Bone marrow (tissue), 2 donors: Measurements from ENCODE around the gene VARS2.
"Not testable (repeated sequence)": the region's sequence is repeated elsewhere in the genome, so short reads cannot be mapped to it uniquely, and the experiment has no call there.

Experiments
- DNase-seq, 2 donors: peaks; one replicate each; lab custom pipeline; 2025; lab: John Stamatoyannopoulos, UW

The VARS2 gene

GRCh38 chr6:30914076-30914853 lies at the start of gene VARS2:
TSS of gene VARS2 (plus strand) at chr6:30914238. CDS start at chr6:30914837, 599 bp downstream.
- DNase-seq, result peak; percentile 64 to 78

- no peak for DNase-seq
These were observed 49.7 kb upstream of the VARS2 start for GRCh38 chr6:30864325-30864724.

- not testable (repeated sequence) for DNase-seq
These were observed 44.7 kb upstream of the VARS2 start for GRCh38 chr6:30869241-30869749.

- DNase-seq, result no peak
These were observed 43.5 kb upstream of the VARS2 start for GRCh38 chr6:30870546-30870945.

- no peak for DNase-seq
These were observed 42.4 kb upstream of the VARS2 start for GRCh38 chr6:30871592-30872183.

- DNase-seq, result no peak
These were observed 40.8 kb upstream of the VARS2 start for GRCh38 chr6:30873137-30873640.

- not testable (repeated sequence) for DNase-seq
These were observed 40.2 kb upstream of the VARS2 start for GRCh38 chr6:30873795-30874194.

GRCh38 chr6:30875244-30876038 lies 38.6 kb upstream of the VARS2 start:
- DNase-seq, result no peak

- DNase-seq, result peak in 1 of 2 donors; percentile 53
These were observed 37.9 kb upstream of the VARS2 start for GRCh38 chr6:30876039-30876730.

- DNase-seq, result peak; percentile 40 to 70
These were observed 36.4 kb upstream of the VARS2 start for GRCh38 chr6:30877419-30878262.

- no peak for DNase-seq
These were observed 34.2 kb upstream of the VARS2 start for GRCh38 chr6:30879684-30880427.

- DNase-seq, result no peak
These were observed 33.3 kb upstream of the VARS2 start for GRCh38 chr6:30880698-30881252.

GRCh38 chr6:30881392-30882203 lies 32.4 kb upstream of the VARS2 start:
- no peak for DNase-seq

- no peak for DNase-seq
These were observed 31.8 kb upstream of the VARS2 start for GRCh38 chr6:30882204-30882758.

- DNase-seq, result no peak
These were observed 31.0 kb upstream of the VARS2 start for GRCh38 chr6:30882759-30883684.

GRCh38 chr6:30883685-30884520 lies 30.1 kb upstream of the VARS2 start, which contains the start of gene DDR1:
TSS of gene DDR1 (plus strand) at chr6:30884519. CDS start at chr6:30888730, 4,211 bp downstream.
- DNase-seq, result peak in 1 of 2 donors; percentile 6
